Skeletal muscle satellite cell (primary cell): ENCODE results near the gene FGB.

Experiments
- H3K27me3 ChIP-seq: 2 replicates; pipeline ENCODE4 v1.7.0; 2013; ENCODE audit warnings: low read length; ENCODE audit not compliant: control insufficient read depth, insufficient read depth
- H3K36me3 ChIP-seq: 2 replicates; pipeline ENCODE4 v1.7.0; 2013; ENCODE audit warnings: mild to moderate bottlenecking, control low read depth, low read length; ENCODE audit not compliant: insufficient read depth
- H3K4me1 ChIP-seq: 2 replicates; pipeline ENCODE4 v1.7.0; 2013; ENCODE audit warnings: low read length; ENCODE audit not compliant: control insufficient read depth, insufficient read depth
- H3K4me2 ChIP-seq: 2 replicates; pipeline ENCODE4 v1.7.0; 2013; ENCODE audit warnings: mild to moderate bottlenecking, low read length
- H3K4me3 ChIP-seq: 2 replicates; pipeline ENCODE4 v1.7.0; 2013; ENCODE audit warnings: low read length
- H3K9ac ChIP-seq: 2 replicates; pipeline ENCODE4 v1.7.0; 2013; ENCODE audit warnings: mild to moderate bottlenecking, low read depth, low read length, moderate library complexity
- H3K9me3 ChIP-seq: replicated peaks from 2 replicates; pipeline ENCODE4 v1.7.0; 2013; ENCODE audit warnings: mild to moderate bottlenecking, control low read depth, low read length

Gene FGB

DNA sequence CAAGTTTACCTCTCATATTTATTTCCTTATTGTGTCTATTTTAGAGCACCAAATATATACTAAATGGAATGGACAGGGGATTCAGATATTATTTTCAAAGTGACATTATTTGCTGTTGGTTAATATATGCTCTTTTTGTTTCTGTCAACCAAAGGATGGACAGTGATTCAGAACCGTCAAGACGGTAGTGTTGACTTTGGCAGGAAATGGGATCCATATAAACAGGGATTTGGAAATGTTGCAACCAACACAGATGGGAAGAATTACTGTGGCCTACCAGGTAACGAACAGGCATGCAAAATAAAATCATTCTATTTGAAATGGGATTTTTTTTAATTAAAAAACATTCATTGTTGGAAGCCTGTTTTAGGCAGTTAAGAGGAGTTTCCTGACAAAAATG, 6.2 kb downstream of the FGB start:
- no peaks in the 10 kb centered on the region for H3K27me3 ChIP-seq
- no peaks in the 10 kb centered on the region for H3K9me3 ChIP-seq
- H3K4me2 ChIP-seq, result no peak overlapping the region

DNA sequence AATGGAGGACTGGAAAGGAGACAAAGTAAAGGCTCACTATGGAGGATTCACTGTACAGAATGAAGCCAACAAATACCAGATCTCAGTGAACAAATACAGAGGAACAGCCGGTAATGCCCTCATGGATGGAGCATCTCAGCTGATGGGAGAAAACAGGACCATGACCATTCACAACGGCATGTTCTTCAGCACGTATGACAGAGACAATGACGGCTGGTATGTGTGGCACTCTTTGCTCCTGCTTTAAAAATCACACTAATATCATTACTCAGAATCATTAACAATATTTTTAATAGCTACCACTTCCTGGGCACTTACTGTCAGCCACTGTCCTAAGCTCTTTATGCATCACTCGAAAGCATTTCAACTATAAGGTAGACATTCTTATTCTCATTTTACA, 6.8 kb downstream of the FGB start:
- Histone ChIP-seq H3K4me1 (peaks cover 27% of the 10 kb centered on the region), H3K9ac (no peak overlapping the region), H3K9me3 (no peaks in the 10 kb centered on the region), H3K27me3 (no peaks in the 10 kb centered on the region), H3K4me3 (no peak overlapping the region), H3K4me2 (no peak overlapping the region), H3K36me3 (no peaks in the 10 kb centered on the region)

More for the DNA sequence above, 6.2 kb downstream of the FGB start:
- no peak overlapping the region for H3K4me3 ChIP-seq
- H3K9ac ChIP-seq, result no peak overlapping the region
- no peaks in the 10 kb centered on the region for H3K36me3 ChIP-seq
- peaks cover 27% of the 10 kb centered on the region for H3K4me1 ChIP-seq

DNA sequence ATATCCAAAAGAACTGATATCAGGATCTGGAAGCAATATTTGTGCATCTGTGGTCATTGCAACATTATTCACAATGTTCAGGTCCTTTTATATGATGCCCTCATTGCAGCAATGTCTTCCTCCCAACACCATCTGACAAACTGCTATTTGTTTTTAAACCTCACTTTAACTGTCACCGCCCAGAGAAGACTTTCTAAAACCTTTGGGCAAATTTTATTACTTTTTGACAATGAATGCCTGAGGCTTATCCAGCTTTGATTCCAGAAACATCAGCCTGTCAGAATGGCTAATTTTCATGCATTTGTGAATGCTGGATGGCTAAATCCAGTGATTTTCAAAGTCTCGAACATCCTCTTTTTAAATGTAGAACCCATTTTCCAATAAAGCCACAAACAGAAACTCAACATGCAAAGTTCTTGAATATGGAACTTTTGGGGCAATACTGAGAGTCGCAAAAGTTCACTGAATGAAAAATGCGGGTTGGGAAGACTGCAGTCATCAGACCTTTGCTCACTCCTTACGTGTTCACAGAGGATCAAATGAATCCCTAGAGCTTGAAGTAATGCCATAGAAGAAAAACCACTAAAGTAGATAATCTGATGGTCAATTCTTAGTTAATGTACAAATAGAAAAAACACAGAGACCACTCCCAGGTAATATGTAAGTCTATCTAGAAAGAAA, 10.5 kb downstream of the FGB start:
- H3K9me3 ChIP-seq, result no peaks in the 10 kb centered on the region
- H3K4me1 ChIP-seq, result peaks cover 13% of the 10 kb centered on the region
- no peak overlapping the region for H3K4me2 ChIP-seq
- no peak overlapping the region for H3K4me3 ChIP-seq
- H3K36me3 ChIP-seq, result no peaks in the 10 kb centered on the region
- no peak overlapping the region for H3K9ac ChIP-seq
- no peaks in the 10 kb centered on the region for H3K27me3 ChIP-seq

DNA sequence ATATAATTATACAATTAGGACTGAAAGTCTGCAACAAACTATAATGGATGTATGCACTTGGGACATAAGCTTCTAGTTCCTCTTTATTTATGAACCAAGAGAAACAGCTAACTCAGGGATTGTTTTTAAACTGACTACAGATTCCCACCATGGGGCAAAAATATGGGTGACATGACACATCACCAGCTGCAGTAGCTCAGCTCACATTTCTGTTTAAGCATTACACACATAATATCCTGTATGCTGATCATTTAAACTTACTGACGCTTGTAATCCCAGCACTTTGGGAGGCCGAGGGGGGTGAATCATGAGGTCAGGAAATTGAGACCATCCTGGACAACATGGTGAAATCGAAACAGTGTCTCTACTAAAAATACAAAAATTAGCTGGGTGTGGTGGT, 11.5 kb downstream of the FGB start:
- no peak overlapping the region for H3K4me2 ChIP-seq
- no peak overlapping the region for H3K9ac ChIP-seq
- H3K4me1 ChIP-seq, result peaks cover 3% of the 10 kb centered on the region
- no peaks in the 10 kb centered on the region for H3K9me3 ChIP-seq
- no peak overlapping the region for H3K4me3 ChIP-seq
- no peaks in the 10 kb centered on the region for H3K36me3 ChIP-seq
- H3K27me3 ChIP-seq, result no peaks in the 10 kb centered on the region

DNA sequence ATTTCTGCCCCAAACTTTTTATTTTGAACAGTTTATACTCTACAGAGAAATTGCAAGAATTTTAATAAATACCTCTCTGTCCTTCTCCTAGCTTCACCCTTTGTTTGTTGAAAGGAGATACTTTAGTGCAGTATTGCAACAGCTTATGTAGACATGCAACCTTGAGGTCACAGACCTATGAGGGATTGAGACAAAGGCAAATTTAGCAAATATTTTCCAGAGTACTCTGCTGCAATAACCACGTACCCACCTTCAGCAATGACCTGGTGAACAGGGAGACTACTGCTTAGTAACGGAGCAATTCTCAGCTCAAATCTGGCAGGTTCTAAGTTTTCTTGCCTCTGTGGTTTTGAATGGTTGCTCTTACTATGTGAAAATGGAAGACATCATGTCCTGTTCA, 14.5 kb downstream of the FGB start:
- no peak overlapping the region for H3K4me2 ChIP-seq
- H3K36me3 ChIP-seq, result no peaks in the 10 kb centered on the region
- no peaks in the 10 kb centered on the region for H3K9me3 ChIP-seq
- H3K9ac ChIP-seq, result no peak overlapping the region
- no peak overlapping the region for H3K4me3 ChIP-seq
- H3K4me1 ChIP-seq, result no peaks in the 10 kb centered on the region
- H3K27me3 ChIP-seq, result peaks cover 6% of the 10 kb centered on the region

DNA sequence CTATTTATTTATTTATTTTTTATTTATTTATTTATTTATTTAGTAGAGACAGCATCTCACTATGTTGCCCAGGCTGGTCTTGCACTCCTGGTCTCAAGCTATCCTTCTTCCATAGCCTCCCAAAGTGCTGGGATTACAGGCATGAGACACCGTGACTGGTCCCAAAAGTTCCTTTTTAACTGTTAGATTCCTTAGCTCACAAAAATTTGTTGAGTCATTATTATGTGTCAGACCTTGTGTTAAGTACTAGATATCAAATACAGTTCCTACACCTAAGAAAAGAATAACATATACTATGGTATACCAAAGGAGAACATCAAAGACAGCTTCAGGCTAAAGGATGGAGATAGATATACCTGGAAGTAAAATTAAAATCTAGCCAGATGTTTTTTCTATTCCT, 16.1 kb downstream of the FGB start:
- H3K4me1 ChIP-seq, result no peaks in the 10 kb centered on the region
- no peak overlapping the region for H3K4me3 ChIP-seq
- peaks cover 6% of the 10 kb centered on the region for H3K27me3 ChIP-seq
- H3K36me3 ChIP-seq, result no peaks in the 10 kb centered on the region
- H3K4me2 ChIP-seq, result no peak overlapping the region
- no peaks in the 10 kb centered on the region for H3K9me3 ChIP-seq
- no peak overlapping the region for H3K9ac ChIP-seq

DNA sequence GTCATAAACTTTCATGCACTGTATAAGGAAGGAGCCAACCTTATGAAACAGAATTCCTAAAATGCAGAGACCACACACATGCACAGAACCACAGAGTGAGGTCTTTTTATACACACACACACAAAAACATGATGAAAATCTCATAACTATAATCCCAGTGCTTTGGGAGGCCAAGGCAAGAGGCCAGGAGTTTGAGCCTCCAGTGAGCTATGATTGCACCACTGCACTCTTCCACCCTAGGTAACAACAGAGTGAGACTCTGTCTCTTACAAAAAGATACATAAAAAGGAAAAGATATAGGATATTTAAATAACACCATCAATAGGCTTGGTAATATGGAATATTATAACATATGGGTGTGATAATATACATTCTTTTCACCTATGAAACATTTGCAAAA, 17.1 kb downstream of the FGB start:
- no peak overlapping the region for H3K9ac ChIP-seq
- peaks cover 6% of the 10 kb centered on the region for H3K27me3 ChIP-seq
- H3K4me1 ChIP-seq, result no peaks in the 10 kb centered on the region
- no peaks in the 10 kb centered on the region for H3K36me3 ChIP-seq
- no peaks in the 10 kb centered on the region for H3K9me3 ChIP-seq
- H3K4me2 ChIP-seq, result no peak overlapping the region
- H3K4me3 ChIP-seq, result no peak overlapping the region

DNA sequence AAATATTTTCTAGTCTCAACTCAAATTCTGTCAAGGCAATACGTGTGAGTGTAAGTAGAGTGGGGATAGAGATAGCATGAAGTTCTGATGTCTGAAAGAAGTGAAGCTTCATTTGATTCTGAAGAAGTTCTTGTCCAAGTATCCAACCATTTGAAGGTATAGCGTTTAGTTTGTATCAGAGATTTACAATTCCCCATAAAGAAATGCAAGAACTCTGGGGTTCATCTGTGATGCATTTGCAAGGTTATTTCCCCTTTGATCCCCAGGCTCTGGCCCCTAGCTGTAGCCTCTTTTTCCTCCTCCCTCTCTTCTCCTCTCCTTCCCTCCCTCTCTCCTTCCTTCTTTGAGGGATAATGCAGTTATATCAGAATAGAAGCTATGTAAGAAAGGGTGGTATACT, 19.9 kb downstream of the FGB start:
- no peak overlapping the region for H3K4me3 ChIP-seq

DNA sequence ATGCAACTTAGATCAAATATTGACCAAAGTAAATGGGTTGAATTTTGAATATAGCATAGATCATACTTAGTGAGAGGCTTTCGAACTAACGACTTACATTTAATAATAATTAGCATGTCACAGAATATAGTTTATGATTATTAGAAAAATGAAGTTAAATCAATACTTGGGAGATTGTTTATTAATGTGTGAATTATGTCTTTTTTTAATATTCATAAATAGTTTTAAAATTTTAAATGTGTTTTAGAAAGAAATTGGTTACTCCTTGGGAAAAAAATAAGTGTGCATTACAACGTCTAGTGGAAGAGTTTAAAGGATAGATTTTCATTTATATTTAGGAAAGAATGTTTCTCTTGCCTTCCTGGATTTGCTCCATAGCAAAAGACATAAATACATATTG, 20.4 kb downstream of the FGB start:
- H3K4me1 ChIP-seq, result no peaks in the 10 kb centered on the region
- H3K36me3 ChIP-seq, result no peaks in the 10 kb centered on the region
- no peak overlapping the region for H3K4me2 ChIP-seq
- no peak overlapping the region for H3K4me3 ChIP-seq
- H3K9ac ChIP-seq, result no peak overlapping the region
- H3K9me3 ChIP-seq, result no peaks in the 10 kb centered on the region
- peaks cover 18% of the 10 kb centered on the region for H3K27me3 ChIP-seq

More for the DNA sequence above, 19.9 kb downstream of the FGB start:
- Histone ChIP-seq H3K4me2 (no peak overlapping the region), H3K27me3 (peaks cover 15% of the 10 kb centered on the region), H3K9me3 (no peaks in the 10 kb centered on the region), H3K36me3 (no peaks in the 10 kb centered on the region), H3K4me1 (no peaks in the 10 kb centered on the region), H3K9ac (no peak overlapping the region)

DNA sequence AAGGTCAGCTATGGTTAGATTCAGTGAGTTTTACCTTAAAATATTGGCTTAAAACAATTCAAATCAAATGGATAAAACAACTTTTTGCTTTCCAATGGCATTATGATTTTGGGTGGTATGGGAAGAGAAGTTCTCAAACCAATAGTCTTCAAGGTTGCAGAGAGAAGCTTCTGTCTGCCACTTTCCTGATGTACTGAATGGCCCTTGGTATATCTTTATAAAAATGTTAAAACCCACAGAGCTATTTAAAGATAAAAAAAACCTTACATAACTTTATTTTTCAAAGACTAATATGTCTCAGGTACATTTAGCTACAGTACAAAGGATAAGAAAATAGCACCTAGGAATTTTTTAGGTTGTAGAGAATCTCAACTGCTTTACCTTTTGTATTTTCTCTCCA, 20.9 kb downstream of the FGB start:
- Histone ChIP-seq H3K4me1 (no peaks in the 10 kb centered on the region), H3K4me2 (no peak overlapping the region), H3K9me3 (no peaks in the 10 kb centered on the region), H3K9ac (no peak overlapping the region), H3K27me3 (peaks cover 21% of the 10 kb centered on the region), H3K36me3 (no peaks in the 10 kb centered on the region), H3K4me3 (no peak overlapping the region)

DNA sequence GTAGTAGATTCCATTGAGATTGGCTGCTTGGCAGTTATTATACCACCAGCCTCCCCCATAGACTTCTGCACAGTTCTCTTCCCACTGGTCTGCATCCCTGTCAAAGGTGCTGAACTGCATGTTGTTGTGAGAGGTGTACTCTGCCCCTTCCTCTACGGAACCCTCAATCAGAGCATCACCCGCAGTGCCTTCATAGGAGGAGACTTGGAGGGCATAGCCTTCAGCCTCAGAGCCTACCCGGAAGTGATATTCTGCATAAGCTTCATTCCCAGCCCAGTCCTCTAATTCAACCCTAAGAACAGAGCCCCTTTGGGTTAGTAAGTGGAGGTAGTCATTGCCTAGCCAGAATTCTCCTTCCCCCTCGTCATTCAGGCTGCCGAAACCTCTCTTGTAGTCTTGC, 21.4 kb downstream of the FGB start:
- H3K9ac ChIP-seq, result no peak overlapping the region
- no peaks in the 10 kb centered on the region for H3K4me1 ChIP-seq
- no peaks in the 10 kb centered on the region for H3K36me3 ChIP-seq
- H3K9me3 ChIP-seq, result no peaks in the 10 kb centered on the region
- H3K27me3 ChIP-seq, result peaks cover 26% of the 10 kb centered on the region
- no peak overlapping the region for H3K4me2 ChIP-seq
- no peak overlapping the region for H3K4me3 ChIP-seq

DNA sequence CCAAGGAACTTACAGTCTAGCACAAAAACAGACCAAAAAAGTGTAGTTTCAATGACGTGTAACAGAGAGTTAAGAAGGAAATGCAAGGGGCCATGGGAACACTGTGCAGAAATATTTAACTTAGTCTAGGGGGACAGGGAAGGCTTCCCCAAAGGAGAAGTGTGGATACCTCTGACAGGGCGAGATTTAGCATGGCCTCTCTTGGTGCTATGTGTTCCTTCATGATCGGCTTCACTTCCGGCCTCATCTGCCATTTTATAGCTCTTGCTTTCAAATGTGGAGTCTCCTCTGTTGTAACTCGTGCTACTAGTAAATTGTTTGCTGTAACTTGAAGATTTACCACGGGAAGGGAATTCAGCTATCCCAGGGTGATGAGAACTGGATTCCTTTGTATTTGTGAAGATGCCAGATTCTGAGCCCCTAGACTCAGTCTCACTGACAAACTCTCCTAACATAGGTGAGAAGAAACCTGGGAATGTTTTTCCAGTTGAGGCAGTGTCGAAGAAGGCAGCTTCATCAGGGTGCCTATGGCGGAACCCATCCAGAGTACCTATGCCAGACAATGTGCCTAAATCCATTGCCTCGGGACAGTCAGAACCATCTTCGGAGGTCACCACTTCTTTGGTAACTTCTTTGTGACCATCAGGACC, 22.7 kb downstream of the FGB start:
- Histone ChIP-seq H3K36me3 (no peaks in the 10 kb centered on the region), H3K4me2 (no peak overlapping the region), H3K9me3 (no peaks in the 10 kb centered on the region), H3K4me3 (no peak overlapping the region), H3K27me3 (peaks cover 32% of the 10 kb centered on the region), H3K4me1 (no peaks in the 10 kb centered on the region), H3K9ac (no peak overlapping the region)
